NCI-H2107 treated with DMSO at 0.1 percent for 48 hours (cell line): Measurements from ENCODE around the gene IGF2.

Experiments used
- DNase-seq: peaks from one replicate; lab custom pipeline; 2025; ENCODE audit not compliant: unreplicated experiment; lab: John Stamatoyannopoulos, UW

The IGF2 gene

DNA sequence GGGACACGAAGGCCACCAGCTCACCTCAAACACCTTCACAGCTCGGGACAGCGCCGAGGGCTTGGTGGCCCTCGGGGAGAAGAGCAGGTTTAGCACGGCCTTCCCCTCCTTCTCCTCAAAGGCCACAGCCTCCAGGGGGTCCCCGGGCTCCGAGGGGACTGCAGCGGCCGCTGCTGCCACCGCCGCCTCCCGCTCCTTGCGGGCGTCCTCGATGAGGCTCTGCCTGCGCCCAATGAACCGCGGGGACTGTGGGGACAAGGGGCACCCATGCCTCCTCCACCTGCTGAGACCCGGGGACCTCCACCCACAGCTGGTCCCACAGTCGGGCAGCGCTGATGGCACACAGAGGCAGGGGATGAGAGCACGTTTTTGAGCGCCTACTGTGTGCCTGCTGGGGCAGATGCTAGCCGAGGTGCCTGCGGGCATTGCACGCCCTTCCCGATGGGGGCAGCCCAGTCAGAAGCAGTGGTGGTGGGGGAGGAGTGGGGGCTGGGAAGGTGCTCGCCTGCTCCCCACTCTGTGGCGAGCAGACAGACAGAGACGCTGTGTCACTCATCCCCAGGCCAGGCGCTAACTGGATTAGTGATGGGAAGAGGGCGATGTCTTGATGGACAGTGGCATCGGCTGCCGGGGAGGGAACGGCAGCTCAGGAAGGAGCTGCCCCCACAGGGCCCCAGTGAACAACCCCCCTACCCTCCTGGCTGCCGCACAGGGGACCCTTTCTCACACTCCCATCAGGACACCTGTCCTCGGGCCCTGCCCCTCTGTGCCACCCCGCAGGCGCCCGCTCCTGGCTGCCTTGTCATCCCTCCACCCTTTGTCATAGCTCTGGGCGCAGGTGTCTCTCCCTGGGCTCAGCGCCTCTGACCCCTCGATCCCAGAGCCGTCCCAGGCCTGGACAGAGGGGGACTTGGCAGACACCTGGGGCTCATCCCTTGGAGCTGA, 30.7 kb upstream of the IGF2 start:
- DNase-seq, result no peak

DNA sequence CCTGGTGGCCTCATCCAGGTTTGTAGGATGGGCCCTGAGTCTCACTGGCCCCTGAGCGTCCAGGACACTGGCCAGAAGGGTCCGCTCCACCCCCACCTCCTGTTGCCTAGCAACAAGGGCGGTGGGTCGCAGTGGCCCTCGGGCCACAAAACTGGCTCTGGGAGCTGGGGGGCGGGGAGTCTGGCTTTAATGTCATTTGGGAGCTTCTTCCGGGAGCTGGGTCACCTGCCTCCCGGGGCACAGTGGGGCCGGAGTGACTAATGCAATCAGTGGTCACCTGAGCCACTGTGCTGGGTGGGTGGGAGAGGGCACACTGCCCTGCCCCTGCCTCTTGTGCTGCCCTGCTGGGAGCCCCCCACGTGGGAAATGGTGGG, 29.8 kb upstream of the IGF2 start:
- DNase-seq, result no peak

DNA sequence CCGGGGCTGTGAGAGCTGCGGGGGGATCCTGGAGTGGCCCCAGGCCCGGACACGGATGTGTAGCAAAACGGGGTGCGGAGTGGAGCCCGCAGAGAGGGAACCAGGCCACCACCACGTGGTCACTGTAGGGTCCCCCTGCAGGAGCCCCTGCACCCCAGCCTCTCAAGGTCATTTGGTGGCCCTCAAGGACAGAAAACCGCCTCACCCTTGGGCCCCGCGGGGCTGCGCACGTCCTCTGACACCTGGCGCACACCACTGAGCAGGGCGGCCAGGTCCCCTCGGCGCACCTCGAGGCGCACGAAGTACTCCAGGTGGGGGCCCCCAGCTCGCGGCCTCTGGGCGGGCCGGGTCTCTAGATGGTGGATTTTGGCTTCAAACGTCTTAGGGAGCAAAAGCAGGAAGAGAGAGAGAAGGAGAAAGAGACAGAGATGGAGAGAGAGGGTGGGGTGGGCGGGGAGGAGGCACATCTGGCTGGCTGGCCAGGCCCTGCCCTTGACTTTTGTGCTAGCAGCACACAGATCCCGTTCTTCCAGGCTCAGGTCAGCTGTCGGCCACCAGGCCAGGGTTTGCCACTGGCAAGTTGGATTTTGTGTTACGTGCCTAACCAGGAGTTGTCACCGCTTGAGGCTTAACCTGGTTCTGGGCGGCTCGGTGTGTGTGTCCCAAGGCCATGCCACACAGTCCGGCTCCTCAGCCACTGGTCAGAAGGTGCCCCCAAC, 29.3 kb upstream of the IGF2 start:
- DNase-seq, result no peak

DNA sequence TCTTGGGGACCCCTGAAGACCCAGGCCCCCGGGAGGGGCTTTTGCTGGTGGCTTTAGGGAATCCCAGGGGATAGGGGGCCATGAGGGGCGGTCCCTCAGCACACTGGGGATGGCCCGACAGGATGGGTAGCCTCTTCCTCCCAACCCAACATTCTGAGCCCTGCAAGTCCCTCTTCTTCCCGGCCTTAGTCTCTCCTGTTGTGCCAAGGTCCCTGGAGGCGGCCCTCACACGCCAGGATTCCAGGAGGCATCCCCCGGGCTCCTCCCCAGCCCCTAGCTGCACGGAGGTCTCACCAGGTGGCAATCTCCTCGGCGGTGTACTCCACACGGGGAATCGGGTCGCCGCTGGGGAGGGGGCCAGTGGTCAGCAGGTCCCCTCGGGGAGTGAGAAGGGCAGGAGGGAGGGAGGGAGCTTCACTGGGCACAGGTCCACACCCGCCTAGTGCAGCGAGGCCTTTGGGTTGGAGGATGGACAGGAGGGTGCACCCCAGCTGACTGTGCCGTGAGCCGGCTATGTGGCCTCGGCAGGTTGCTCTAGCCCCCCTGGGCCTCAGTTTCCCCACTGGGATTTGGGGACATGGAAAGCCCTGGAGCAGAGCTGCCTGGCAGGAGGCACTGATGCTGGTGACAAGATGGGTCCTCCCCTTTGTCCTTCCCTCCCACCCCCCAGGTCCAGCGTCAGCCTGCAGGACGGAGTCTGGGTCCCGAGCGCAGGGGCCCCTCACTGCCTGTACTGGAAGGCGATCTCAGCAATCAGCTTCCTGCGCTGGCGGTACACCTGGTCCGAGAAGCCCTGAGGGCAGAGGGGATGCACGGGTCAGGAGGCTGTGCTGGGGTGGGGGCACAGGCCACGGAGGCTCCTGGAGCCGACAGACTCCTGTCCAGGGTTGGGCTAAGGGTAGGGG, 28.2 kb upstream of the IGF2 start:
- no peak for DNase-seq

DNA sequence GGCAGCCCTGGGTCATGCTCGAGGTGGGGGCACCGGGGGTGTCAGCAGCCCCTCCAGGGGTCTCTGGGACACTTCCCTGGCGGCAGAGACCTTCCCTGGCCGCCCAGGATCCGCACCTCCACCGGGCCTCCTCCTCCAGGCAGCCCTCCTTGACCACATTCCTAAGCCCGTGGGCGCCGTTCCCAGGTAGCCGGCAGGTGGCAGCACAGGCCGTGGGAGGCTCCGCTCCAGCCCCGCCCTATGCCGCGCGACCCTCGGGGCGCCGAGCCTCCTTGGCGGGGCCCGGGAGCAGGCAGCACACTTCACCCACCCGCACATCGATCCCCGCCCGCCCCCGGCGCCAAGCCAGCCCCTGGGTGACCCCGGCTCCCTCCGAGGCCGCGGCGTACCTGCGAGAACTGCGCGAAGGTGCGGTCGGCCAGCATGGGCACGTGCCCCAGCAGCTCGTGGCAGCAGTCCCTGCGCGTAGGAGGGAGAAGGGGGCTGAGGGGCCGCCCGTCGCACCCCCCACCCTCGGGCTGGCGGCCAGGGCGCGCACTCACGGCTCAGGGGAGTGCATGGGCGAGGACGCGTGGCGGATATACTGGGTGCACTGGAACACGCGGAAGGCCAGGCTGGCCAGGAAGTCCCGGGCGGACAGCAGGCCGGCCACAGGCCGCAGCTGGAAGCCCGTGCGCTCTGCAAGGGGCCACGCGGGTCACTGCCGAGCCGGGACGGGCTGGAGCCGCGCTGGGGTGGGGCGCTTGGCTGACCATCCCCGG, 27.1 kb upstream of the IGF2 start:
- DNase-seq, result no peak

DNA sequence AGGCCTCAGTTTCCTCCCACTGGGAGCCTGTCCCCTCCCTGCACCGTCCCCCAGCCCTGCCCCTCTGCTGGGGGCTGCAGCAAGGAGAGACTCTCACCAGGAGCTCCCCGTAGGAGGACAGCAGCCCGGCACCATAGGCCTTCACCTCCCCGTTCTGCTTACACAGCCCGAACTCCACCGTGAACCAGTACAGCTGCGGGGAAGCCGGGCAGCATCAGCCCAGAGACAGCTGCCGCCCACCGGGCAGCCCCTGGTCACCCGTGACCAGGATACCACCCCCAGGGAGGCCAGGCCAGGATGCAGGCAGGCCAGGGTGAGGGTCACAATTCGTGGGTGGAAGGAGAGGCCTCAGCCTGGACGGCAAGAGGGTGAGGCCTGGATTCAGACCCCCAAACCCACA, 26.4 kb upstream of the IGF2 start:
- no peak for DNase-seq

DNA sequence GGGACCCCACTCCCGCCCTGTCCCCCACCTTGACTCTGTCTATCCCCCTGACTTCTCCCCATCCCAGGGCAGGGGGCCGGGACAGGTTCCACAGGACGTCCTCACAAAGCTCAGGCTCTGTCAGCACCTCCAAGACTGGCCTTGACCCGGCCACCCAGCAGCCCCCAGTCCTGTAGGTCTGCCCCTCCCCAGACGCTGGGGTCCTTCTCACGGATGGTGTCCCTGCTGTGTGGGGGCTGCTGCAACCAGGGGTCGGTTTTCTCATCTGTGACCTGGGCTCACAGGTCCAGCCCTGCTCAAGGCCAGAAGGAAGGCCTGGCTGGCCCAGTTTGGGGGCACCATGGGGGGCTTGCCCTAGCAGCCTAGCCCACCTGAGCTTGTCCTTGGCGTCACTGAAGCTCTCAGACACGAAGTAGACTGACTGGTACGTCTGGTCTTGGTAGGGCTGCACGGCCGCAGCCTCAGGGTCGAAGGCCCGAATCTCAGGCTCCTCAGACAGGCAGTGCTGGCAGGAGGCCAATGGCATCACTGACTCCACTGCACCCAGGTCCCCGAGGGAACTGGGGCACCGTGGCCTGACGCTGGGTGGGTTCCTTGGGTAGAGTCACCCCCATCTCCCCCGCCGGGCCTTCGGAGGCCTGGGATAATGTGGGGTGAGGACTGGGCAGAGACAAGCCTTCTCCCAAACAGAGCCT, 25.8 kb upstream of the IGF2 start:
- no peak for DNase-seq

DNA sequence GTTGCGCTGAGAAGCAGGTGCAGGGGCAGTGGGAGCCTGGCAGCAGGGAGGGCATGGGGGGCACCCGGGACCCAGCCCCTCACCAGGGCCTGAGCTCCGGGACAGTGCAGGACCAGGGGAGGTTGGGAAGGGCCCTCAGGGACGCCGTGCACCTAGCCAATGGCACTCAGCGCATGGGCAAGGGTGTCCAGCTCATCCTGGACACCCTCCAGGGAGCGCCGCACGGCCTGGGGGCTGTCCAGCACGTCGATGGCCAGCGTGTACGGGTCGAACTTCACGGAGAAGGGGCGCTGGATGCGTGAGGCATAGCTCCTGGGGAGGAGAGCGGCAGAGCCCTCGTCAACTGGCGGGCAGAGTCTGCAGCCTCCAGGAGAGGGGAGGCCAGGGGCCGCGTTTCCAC, 24.9 kb upstream of the IGF2 start:
- no peak for DNase-seq

DNA sequence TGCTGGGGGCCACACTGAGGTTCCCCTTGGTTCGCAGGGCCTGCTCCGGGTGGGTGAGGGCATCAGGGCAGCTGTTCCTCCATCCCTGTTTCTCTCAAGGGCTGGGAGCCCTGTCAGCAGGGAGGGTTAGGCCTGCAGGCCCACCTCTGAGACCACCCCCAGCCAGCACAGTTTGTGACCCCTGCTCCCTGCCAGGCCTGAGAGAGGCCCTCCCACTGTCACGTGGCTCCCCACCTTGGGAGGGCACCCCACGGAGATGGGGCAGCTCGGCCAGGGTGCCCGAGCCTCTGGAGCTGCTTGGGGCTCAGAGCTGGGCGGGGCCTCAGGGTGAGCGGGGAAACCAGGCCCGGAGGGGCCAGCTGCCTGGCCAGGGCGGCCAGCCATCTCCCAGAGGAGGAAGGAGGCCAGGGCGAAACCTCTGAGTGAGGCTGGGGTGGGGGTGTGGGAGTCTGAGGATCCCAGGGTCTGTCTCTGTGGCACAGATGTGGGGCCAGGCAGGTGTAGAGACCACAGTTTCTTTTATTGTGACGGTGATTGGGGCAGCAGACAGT, 24.3 kb upstream of the IGF2 start:
- no peak for DNase-seq

DNA sequence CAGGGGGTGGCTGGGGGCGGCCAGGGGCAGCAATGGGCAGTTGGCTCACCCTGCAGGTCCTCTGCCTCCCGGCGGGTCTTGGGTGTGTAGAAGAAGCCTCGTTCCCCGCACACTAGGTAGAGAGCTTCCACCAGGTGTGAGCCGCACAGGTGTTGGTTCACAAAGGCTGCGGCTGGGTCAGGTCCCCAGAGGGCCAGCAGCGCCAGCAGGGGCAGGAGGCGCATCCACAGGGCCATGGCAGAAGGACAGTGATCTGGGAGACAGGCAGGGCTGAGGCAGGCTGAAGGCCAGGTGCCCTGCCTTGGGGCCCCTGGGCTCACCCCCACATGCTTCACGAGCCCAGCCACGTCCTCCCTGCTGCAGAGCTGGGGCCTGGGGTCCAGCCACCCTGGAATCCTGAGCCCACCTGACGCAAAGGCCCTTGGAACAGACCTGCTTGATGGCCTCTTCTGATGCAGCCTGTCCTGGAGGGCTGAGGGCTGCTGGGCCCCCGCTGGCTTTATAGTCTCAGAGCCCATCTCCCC, 21.6 kb upstream of the IGF2 start, which contains the start of gene INS:
INS (minus strand) TSS at position 474 of the 524 bp plus-strand sequence; CDS start at position 236, 238 bp downstream.
- no peak for DNase-seq

DNA sequence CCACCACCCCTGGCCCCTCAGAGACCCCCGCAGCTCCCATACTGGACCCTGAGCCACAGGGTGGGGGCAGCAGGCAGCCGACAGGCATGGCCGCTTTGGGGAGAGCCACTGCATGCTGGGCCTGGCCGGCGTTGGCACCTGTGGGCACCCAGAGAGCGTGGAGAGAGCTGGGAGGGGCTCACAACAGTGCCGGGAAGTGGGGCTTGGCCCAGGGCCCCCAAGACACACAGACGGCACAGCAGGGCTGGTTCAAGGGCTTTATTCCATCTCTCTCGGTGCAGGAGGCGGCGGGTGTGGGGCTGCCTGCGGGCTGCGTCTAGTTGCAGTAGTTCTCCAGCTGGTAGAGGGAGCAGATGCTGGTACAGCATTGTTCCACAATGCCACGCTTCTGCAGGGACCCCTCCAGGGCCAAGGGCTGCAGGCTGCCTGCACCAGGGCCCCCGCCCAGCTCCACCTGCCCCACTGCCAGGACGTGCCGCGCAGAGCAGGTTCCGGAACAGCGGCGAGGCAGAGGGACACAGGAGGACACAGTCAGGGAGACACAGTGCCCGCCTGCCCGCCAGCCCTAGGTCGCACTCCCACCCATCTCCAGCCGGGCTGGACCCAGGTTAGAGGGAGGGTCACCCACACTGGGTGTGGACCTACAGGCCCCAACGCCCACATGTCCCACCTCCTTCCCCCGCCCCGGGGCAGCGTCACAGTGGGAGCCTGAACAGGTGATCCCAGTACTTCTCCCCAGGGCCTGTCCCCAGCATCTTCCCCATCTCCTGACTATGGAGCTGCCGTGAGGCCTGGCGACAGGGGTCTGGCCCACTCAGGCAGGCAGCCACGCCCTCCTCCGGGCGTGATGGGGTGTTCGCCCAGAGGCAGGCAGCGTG, 20.6 kb upstream of the IGF2 start:
- no peak for DNase-seq

DNA sequence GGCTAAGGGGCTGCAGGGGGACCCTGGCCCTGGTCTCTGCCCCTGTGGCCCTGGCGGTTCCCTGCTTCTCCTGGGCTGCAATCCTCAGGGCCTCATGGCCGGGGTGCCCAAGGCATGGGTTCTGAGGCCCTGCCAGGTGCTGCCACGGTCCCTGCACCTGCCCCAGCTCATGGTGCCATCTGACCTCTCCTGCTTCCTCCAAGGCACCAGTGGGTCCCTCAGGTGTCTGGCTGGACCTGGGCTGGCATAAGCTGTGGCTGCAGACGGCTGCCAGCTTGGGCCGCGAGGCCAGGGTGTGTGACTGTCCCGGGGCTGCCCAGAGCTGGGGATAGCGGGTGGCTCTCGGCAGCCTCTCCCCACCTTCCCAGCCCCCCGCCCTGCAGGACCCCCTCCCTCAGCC, 19.8 kb upstream of the IGF2 start:
- no peak for DNase-seq

DNA sequence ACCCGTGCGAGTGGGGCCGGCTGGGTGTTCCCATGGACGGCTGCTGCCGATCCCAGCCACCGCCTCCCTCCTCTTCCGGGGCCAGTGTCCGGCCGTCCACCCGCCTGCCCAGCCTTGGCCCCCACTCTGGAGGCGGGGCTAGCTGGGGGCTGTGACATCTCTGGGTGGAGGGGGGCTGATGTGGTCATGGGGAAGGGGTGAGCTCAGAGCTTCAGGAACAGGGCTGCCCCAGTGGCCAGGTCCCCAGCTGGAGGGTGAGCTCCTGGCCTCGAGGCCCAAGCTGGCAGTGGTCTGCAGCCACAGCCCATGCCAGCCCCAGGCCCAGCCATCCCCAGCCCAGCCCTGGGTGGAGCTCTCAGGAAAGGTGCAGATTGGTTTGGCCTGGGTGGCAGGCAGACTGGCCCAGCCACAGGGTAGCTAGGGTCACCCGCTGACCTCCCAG, 19.1 kb upstream of the IGF2 start:
- DNase-seq, result no peak

DNA sequence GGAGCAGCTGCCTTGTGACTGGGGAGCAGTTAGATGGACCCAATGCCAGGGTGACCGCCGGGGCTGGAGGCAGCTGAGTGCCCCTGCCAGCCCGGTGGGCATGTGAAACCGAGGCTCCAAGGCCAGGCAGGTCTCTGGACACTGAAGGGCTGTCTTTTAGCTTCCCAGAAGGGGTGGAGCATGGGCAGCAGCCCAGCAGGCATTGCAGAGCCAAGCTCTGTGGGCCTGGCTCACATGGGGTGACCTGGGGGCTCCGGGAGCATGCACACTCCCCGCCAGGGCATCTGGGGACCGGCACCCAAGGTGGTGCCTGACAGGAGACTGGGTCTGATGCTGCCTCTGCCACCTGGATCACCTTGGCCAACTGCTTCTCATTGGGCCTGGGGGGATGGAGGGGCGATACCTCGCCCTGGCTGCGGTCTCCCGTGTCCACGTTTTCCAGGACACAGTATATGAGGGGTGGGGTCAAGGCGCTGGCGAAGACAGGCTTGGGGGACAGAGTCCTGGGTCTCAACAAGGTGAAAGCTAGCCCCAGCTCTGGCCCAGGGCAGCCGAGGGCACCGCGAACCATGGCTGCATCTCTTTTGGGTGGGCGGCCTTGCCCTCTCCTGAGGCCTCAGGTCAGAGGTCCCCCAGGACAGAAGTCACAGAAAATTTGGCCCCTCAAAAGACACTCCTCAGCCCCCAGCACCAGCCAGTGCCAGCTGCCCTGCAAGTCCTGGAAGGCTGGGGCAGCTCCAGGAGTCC, 18.3 kb upstream of the IGF2 start:
- no peak for DNase-seq

DNA sequence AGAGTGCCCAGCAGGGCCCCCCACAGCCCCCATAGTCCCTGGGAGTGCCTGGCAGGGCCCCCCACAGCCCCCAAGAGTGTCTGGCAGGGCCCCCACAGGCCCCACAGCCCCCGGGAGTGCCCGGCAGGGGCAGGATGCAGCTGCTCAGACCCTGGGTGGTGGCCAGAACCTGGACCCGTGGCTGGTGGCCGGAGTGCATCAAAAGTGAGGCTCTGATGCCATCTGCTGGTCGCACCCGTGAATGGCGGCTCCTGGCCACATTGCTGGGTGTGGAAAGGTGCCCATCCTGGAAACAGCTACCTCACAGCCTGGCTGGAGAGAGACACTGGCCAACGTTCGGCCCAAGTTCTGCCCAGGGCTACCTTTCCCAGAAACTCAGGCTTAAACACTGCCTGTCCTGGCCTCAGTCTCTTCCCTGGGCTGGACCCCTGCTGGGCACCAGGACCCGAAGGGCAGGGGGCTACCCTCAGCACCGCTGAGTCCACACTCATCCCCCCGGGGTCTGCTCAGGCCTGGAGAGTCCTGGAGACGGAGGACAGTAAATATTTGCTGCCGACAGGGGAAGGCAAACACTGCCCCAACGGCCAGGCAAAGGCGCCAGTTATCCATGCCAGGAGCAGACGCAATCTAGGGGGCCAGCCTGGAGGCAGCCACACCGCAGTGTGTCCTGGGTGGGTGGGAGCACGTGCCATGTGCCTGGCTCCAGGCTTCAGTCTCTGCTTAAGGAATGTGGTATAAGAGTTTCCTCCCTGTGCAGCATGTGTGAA, 17.4 kb upstream of the IGF2 start:
- DNase-seq, result no peak

DNA sequence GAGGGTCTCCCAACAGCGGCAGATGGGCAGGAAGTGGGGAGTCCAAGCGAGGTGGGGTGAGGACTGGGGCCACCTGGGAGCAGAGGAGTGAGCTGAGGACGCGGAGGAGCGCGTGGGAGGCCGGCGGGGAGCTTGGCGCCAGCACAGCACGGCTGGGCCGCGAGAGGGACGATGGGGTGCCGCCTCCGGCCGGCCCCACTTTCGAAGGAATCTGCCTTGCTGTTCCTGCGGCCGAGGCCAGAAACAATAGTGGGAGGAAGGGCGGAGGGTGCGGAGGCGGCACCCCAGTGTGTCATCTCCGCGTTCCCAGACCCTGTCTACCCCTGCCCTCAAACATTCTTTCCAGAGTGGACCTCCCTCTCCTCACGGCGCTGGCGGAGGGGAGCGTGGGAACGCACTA, 16.3 kb upstream of the IGF2 start:
- DNase-seq, result no peak

DNA sequence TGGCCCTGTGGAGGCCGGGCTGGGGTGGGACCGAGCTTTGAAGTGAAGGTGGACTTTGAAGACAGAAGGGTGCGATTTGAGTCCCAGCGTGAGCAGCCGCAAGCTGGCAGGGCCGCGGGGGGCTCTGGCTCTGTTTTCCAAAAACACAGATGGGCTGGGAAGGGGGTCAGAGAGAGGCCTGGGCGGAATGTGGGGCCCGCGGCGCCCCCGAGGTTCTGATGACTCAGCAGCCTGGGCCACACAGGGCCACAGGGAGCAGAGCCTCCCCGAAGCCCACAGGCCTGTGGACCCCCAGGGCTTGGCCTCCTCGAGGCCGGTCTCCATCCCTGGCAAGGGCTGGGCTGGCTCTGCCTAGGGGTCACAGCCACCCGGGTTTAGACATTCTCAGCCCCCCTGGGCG, 15.7 kb upstream of the IGF2 start:
- DNase-seq, result no peak
